KOPT-K1 (cell line): ENCODE data around the gene HOMER2.
A peak's percentile ranks its signal among the peaks of the same experiment; 100 is the strongest.

Experiments used
- H3K27ac ChIP-seq: fragments of 200-600 bp; sonication (generic); 2 replicates; pipeline ENCODE4 v1.5.1; 2016; ENCODE audit warnings: antibody characterized with exemption, mild to moderate bottlenecking, low read depth, low read length; ENCODE audit not compliant: poor library complexity, severe bottlenecking
- H3K36me3 ChIP-seq: fragments of 200-600 bp; sonication (generic); 2 replicates; pipeline ENCODE4 v1.5.1; 2017; ENCODE audit warnings: antibody characterized with exemption, mild to moderate bottlenecking, low read length, moderate library complexity; ENCODE audit not compliant: insufficient read depth
- H3K9me3 ChIP-seq: fragments of 200-600 bp; sonication (generic); 2 replicates; pipeline ENCODE4 v1.5.1; 2017; ENCODE audit warnings: antibody characterized with exemption, low read length, mild to moderate bottlenecking; ENCODE audit not compliant: insufficient read depth, poor library complexity, severe bottlenecking

Gene HOMER2

GRCh38 chr15:82972990-82973389 lies 20.5 kb upstream of the HOMER2 start:
- Histone ChIP-seq H3K9me3 (no peaks in the 10 kb centered on the region), H3K36me3 (no peaks in the 10 kb centered on the region), H3K27ac (no peak overlapping the region)

DNA sequence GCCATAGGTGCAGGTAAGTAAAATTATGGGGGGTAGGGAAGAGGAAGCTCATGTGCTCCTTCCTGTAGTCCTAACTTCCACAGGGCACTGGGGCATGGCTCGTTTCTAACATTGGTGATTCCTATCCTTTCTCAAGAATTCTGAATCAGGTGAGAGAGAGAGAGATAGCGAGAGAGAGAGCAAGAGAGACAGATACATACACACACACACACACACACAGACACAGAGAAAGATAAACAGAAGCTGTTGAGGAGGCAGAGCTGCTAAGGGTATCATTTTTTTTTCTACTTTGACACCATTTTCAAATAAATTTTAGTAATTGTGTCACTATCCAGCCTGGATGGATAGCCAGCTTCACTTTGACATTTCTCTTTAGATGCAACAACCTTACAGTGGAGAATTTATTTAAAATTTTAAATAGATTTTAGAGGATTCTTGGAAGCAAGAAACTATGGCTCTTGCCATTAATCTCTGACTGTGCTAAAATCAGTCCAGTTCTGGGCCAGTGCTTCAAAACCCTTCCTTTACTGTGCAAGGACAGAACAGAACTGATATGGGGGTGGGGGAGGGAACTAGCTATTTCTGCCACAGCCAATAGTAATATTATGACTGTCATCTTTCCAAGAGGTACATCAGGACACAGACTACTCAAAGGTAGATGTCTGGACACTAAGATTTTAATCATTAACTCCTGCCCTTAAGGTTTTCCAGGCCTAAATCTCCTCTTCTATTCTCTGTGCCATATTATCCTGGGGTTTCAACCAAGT lies 18.9 kb upstream of the HOMER2 start:
- no peak overlapping the region for H3K27ac ChIP-seq
- H3K36me3 ChIP-seq, result no peaks in the 10 kb centered on the region
- no peaks in the 10 kb centered on the region for H3K9me3 ChIP-seq

- Histone ChIP-seq H3K9me3 (no peaks in the 10 kb centered on the region), H3K27ac (no peak overlapping the region)
Observed at GRCh38 chr15:82970696-82971095, 18.2 kb upstream of the HOMER2 start.

GRCh38 chr15:82970078-82970686 lies 17.7 kb upstream of the HOMER2 start:
- H3K36me3 ChIP-seq, result no peaks in the 10 kb centered on the region
- no peaks in the 10 kb centered on the region for H3K9me3 ChIP-seq
- no peak overlapping the region for H3K27ac ChIP-seq

More at GRCh38 chr15:82970696-82971095, 18.2 kb upstream of the HOMER2 start:
- no peaks in the 10 kb centered on the region for H3K36me3 ChIP-seq

DNA sequence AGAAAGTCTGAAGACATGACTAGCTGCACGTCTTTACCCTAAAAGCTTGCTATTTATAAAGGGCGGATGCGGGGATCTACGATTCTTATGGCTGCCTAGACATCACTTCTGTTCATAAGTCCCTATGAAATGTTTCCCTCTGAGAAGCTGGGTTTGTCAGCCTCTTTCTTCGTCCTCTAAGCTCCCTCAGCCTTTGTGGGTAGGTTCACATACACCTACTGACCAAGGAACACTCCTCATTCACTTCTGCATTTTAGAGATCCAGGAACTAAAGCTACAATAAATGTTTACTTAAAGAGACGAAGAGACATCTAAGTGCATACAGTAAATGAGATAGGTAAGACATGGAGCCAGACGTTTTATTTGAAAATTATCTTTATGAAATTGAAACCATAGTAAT lies 16.8 kb upstream of the HOMER2 start:
- Histone ChIP-seq H3K36me3 (no peaks in the 10 kb centered on the region), H3K27ac (no peak overlapping the region), H3K9me3 (no peaks in the 10 kb centered on the region)

GRCh38 chr15:82968066-82968465 lies 15.5 kb upstream of the HOMER2 start:
- no peaks in the 10 kb centered on the region for H3K36me3 ChIP-seq
- no peak overlapping the region for H3K27ac ChIP-seq
- no peaks in the 10 kb centered on the region for H3K9me3 ChIP-seq

DNA sequence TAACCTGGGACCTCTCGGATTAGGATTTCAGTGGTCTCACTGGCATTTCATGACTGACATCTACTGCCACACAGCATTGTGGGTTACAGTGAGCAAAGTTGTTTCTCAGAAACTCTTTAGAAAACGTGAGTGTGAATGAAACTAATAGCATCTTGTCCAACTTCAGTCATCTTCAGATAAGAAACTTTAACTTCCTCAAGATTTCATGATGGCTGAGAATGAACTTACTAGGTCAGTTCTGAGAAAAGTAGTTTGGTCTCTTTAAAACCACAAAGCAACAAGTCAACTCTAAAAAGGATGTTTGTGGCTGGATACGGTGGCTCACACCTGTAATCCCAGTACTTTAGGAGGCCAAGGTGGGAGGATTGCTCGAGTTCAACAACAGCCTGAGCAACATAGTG lies 14.2 kb upstream of the HOMER2 start:
- no peaks in the 10 kb centered on the region for H3K36me3 ChIP-seq
- H3K9me3 ChIP-seq, result no peaks in the 10 kb centered on the region
- peak overlapping the region; percentile 9 for H3K27ac ChIP-seq

- Histone ChIP-seq H3K36me3 (no peaks in the 10 kb centered on the region), H3K27ac (no peak overlapping the region), H3K9me3 (no peaks in the 10 kb centered on the region)
Observed at GRCh38 chr15:82964890-82965289, 12.4 kb upstream of the HOMER2 start.

DNA sequence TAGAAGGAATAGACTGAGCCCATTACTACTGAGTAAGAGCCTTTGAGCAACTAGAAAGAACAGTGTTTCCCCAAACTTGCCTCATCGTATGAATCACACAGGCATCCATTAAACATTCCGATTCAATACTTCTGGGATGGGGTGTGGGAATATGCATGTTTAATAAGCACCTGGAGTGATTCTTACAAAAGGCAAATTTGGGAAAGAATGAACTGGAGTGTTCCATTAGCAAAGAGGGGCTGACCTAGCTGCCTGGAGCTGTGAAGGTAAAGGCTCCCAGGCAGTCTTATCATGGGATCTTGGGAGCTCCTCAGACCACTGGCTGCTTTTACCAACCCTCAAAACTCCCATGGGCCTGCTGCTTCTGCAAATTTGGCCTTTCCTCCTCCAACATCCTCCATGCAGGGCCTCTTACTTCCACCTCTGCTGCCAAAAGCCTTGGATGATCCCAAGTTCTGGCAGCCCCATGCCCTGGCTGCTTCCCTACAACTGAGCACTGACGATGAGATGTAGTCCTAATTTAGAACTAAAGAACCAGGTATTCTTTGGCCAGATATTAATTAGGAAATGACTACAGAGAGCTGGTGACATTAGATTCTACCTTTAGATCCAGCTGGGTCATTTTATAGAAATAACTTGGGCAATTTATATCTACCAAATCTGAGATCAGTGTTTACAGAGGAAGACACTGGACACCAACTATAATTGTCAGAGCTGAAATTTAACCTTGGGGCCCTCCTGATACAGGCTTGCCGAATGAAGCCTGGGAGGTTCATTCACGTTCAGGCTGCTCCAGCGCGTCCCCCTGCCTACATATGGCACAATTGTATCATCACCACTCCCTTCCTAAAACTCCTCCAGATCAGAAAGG lies 11.2 kb upstream of the HOMER2 start:
- Histone ChIP-seq H3K36me3 (no peaks in the 10 kb centered on the region; the same call in 1 of the 2 replicates), H3K27ac (no peak overlapping the region), H3K9me3 (no peaks in the 10 kb centered on the region)

- no peak overlapping the region for H3K27ac ChIP-seq
- H3K36me3 ChIP-seq, result no peaks in the 10 kb centered on the region; the same call in 1 of the 2 replicates
Observed at GRCh38 chr15:82960766-82961165, 8.2 kb upstream of the HOMER2 start.

DNA sequence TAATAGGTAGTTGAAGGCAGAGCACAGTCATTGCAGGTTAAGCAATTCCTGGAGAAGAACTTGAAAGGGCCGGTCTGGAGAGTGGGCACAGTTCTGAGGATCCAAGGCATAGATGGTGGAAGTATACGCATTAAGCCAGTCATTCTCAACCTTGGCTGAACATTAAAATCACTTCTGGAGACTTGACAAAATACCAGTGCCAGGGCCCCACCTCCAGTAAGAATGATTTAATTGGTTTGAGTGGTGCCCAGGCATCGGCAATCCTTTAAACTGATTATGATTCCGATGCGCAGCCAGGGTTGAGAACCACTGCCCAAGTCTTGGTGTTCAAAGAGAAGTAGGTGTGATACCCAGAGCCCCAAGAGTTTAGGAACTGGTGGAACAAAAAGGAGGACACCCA lies 6.9 kb upstream of the HOMER2 start:
- H3K27ac ChIP-seq, result no peak overlapping the region
- no peaks in the 10 kb centered on the region; the same call in 1 of the 2 replicates for H3K36me3 ChIP-seq

More at GRCh38 chr15:82960766-82961165, 8.2 kb upstream of the HOMER2 start:
- H3K9me3 ChIP-seq, result no peaks in the 10 kb centered on the region

GRCh38 chr15:82958638-82959037 lies 6.1 kb upstream of the HOMER2 start:
- Histone ChIP-seq H3K27ac (no peak overlapping the region), H3K36me3 (no peaks in the 10 kb centered on the region; the same call in 1 of the 2 replicates), H3K9me3 (no peaks in the 10 kb centered on the region)

More for the DNA sequence above, 6.9 kb upstream of the HOMER2 start:
- H3K9me3 ChIP-seq, result no peaks in the 10 kb centered on the region

DNA sequence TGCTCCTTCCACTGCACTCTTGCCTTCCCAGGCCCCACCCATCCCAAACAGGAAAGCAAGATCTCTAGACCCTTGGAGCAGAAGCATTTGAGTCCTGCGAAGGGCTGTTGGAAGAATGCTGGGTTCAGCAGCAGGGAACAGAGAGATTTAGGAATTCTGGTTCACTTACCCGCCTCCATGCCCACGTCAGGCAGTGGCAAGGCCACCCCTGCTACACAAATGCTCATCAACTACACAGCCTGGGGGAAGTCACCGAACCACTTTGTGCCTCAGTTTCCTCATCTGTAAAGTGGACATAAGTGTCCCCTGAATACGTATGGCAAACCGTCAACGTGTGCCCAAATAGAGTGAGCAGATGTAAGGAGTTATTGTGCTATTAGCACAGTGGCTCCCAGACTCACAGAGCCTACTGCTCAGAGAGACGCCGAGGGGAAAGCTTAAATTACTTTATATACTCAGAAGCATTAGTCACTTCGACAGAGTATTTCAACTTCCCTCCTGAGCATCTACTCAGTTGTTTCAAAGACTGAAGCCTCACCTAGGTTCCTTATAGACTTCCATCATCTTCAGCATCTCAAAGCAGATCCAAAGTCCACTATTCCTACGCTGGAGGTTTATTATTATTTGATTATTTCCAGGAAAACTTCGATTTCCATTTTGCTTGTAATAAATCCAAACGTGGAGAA lies 905 bp downstream of the HOMER2 start:
- Histone ChIP-seq H3K36me3 (no peaks in the 10 kb centered on the region), H3K27ac (no peak overlapping the region)

DNA sequence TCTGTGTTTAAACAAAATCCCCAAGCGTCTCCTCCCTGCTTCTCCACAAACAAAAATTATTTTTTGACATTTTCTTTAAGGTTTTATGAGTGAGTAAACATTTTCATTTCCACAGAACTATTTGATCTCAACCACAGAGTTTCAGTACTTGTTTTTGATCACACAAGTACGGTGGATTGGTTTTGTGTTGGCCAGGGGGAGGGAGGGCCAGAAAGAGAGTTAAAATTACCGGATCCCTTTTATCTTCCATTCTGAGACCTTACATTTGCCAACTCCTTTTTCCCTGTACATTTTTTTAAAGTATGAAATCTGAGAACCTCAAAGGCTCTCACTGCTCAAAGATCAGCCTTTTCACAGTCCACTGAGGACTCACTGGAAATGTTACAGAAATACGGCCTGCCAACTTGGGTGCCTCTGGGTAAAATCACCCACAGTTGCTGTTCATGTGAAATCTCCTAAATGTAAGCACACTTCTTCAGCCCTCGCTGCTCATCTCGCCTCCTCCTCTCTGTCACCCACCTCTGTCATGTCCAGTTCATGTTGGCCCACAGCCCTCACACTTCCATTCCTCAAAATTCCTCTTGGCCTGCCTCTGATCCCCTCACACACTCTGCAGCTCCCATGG lies 1.7 kb downstream of the HOMER2 start:
- H3K9me3 ChIP-seq, result no peaks in the 10 kb centered on the region
- H3K36me3 ChIP-seq, result no peaks in the 10 kb centered on the region
- H3K27ac ChIP-seq, result no peak overlapping the region

More for the DNA sequence above, 905 bp downstream of the HOMER2 start:
- H3K9me3 ChIP-seq, result no peaks in the 10 kb centered on the region
